ENCODE measurements around the gene ABHD16B. TPM values are rescaled to one million over a fixed set of nuclear protein-coding genes. Genes with fewer than 3 reads are reported as not detected.

ABHD16B gene
- total RNA-seq, 2 donors from 2014 or later: not detected

DNA sequence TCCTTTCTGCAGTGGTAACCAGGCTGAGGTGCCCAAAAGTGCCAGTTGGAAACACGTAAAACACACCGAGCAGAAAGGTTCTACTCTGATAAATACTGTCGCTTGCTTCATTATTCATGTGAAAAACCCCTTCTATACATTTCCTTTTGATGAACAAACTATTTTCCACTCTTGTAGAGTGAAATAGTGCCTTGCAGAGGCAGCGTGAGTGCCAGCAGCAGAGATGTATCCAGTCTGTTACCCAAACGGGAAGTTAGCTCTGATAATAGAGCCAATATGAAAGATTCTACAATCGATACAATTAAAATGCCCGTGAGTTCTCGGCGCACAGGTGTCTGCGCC lies 31.7 kb upstream of the ABHD16B start:
- peak; percentile 36 for ATAC-seq
- peak overlapping the region; percentile 96 for H3K4me3 Mint-ChIP-seq
- H3K36me3 Mint-ChIP-seq (ENCODE audit: low read depth): peaks cover 5% of the 10 kb centered on the region
- H3K9me3 ChIP-seq (ENCODE audit: control insufficient read depth, low read length, poor library complexity, severe bottlenecking): no peaks in the 10 kb centered on the region
- peaks cover 8% of the 10 kb centered on the region for H3K4me1 Mint-ChIP-seq
- peaks cover 49% of the 10 kb centered on the region for H3K27me3 Mint-ChIP-seq
- H3K27ac Mint-ChIP-seq: peak overlapping the region; percentile 39
- no peak for DNase-seq

DNA sequence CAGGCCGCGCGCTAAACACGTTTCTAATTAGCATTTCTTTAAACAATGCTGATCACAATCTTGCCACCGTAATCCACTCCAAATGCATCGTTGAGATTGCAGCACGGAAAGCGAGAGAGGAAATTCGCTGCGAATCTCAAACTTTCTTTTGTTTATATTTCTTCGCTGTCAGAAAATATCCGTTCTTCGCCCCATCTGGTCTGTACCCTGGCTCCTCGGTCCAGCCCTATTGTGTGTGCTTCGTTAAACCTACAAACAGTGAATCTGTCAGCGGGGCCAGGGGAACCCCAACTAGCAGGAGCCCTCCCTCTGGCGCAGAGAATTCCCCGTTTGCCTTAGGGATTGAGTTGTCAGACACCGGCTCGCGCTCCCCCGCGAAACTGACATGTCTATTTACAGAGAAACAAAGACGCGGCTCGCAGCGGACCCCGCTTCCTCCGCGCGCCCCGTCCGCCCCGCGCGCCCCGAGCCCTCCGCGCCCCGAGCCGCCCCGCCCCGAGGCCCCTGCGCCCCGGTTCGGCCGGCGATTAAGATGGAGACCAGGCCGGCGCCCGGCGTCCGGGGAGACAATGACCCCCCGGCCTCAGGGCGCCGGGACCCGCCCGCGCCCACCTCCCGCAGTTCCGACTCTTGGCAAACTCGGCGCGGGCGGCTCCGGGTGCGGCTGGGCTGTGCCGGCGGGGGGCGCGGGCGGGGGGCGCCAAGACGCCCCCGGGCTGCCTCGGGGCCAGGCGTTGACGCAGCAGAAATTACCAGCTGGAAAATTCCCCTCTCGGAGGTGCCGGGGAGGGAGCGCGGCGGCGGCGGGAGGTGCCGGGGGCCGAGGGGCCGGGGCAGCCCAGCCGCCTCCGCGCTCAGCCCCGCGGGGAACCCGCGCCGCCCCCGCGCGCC lies 31.1 kb upstream of the ABHD16B start:
- DNase-seq: no peak
- ATAC-seq: peak; percentile 38
- H3K27me3 Mint-ChIP-seq: peaks cover 49% of the 10 kb centered on the region
- peaks cover 5% of the 10 kb centered on the region for H3K36me3 Mint-ChIP-seq (ENCODE audit: low read depth)
- peak overlapping the region; percentile 39 for H3K27ac Mint-ChIP-seq
- peaks cover 8% of the 10 kb centered on the region for H3K4me1 Mint-ChIP-seq
- H3K4me3 Mint-ChIP-seq: peak overlapping the region; percentile 96
- H3K9me3 ChIP-seq (ENCODE audit: control insufficient read depth, low read length, poor library complexity, severe bottlenecking): no peaks in the 10 kb centered on the region

DNA sequence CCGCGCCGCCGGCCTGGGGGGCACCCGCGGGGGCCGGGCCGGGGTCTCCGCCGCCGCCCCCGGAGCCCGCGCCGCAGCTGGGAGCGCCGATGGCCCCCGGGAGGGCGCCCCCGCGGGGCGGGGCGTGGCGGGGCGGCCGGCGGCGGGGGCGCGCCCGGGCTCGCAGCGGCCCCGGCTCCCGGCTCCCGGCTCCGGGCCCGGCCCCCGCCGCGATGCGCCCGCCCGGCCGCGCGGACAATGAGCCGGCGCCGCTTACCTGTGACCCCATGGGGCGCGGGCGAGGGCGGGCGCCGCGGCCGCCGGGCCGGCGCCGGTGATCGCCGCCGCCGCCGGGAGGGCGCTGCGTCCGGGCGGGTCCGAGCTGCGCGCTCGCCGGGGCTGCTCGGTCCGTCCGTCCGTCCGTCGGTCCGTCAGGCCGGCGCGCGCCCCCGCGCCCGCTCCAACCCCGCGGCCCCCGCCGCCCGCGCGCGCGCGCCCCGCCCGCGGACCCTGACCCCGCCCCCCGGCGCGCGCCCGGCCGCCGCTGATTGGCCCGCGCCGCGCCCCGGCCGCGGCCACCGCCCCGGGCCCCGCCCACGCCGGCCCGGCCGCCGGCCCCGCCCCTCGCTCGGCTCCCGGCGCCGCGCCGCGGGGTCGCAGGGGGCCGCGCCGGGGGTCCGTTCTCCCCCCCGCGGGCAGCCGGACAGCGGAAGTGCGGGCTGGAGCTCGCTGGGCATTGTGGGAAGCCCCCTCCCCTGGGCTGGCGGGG lies 30.3 kb upstream of the ABHD16B start, which contains the start of gene ZBTB46:
ZBTB46 (minus strand) TSS at position 424 of the 748 bp plus-strand sequence. CDS start 40,507 bp downstream, outside the sequence.
- H3K27ac Mint-ChIP-seq: peak within 1 kb of the TSS; percentile 39
- ATAC-seq: peak; percentile 57

DNA sequence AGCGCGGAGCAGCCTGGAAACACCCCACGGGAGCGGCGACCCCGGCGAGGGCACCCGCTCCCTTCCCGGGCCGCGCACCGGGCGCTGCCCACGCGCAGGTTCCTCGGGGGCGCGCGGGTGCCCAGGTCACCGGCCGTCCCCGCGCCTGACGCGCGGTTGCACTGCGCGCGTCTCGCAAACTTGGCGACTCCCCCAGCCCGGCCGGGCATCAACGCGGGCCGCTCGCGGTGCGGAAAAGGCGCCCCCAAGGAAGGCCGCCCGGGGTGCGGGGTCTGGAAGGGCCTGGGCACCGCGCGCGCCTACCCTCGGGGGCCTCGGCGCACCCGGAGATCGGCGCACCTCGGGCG lies 29.7 kb upstream of the ABHD16B start:
- Mint-ChIP-seq H3K4me3 (no peak overlapping the region), H3K27me3 (peaks cover 37% of the 10 kb centered on the region), H3K4me1 (peaks cover 8% of the 10 kb centered on the region), H3K27ac (no peak overlapping the region), H3K36me3 (ENCODE audit: low read depth) (peaks cover 5% of the 10 kb centered on the region)
- no peaks in the 10 kb centered on the region for H3K9me3 ChIP-seq (ENCODE audit: control insufficient read depth, low read length, poor library complexity, severe bottlenecking)
- ATAC-seq (peak; percentile 10), DNase-seq (no peak)

More for the DNA sequence above, 30.3 kb upstream of the ABHD16B start, which contains the start of gene ZBTB46:
- Mint-ChIP-seq H3K4me3 (peak within 1 kb of the TSS; percentile 96), H3K4me1 (peaks cover 8% of the 10 kb centered on the region), H3K27me3 (peaks cover 41% of the 10 kb centered on the region), H3K36me3 (ENCODE audit: low read depth) (peaks cover 5% of the 10 kb centered on the region)
- no peak for DNase-seq
- no peaks in the 10 kb centered on the region for H3K9me3 ChIP-seq (ENCODE audit: control insufficient read depth, low read length, poor library complexity, severe bottlenecking)

DNA sequence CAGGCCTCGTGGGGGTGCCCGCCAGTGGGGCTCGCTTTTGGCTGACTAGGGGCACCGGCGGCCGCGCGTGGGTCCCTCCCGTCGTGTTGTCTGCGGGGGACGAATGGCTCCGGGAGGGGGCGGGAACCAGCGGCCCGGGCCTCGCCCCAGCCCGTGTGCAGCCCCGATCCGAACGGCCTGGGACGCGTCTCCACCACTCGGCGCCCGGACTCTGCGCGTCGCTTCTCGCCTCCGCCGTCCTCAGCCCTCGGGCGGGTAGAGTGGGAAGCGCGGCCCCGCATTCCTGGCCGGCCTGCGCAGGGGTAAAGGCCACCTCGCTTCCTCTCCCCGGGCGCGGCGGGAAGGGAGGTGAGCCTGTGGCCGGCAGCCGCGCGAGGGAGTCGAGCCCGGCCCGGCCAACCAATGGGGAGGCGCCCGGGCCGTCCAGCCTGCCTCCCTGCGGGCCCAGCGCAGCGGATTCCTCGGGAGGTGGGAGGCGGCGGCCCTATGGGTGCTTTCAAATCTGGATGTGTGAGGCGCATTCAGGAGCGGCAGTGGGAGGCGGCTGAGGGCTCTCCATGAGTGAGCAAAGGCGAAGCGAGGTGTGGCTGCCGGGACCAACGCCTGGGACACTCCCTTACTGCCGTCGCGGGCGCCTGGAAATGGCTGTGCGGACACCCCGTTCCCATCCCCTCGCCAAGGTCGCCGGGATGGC lies 29.2 kb upstream of the ABHD16B start:
- Mint-ChIP-seq H3K27me3 (peaks cover 34% of the 10 kb centered on the region), H3K27ac (no peak overlapping the region), H3K4me1 (peaks cover 8% of the 10 kb centered on the region), H3K36me3 (ENCODE audit: low read depth) (peaks cover 5% of the 10 kb centered on the region), H3K4me3 (peak overlapping the region; percentile 60)
- no peaks in the 10 kb centered on the region for H3K9me3 ChIP-seq (ENCODE audit: control insufficient read depth, low read length, poor library complexity, severe bottlenecking)
- ATAC-seq: peak; percentile 39
- DNase-seq: no peak

DNA sequence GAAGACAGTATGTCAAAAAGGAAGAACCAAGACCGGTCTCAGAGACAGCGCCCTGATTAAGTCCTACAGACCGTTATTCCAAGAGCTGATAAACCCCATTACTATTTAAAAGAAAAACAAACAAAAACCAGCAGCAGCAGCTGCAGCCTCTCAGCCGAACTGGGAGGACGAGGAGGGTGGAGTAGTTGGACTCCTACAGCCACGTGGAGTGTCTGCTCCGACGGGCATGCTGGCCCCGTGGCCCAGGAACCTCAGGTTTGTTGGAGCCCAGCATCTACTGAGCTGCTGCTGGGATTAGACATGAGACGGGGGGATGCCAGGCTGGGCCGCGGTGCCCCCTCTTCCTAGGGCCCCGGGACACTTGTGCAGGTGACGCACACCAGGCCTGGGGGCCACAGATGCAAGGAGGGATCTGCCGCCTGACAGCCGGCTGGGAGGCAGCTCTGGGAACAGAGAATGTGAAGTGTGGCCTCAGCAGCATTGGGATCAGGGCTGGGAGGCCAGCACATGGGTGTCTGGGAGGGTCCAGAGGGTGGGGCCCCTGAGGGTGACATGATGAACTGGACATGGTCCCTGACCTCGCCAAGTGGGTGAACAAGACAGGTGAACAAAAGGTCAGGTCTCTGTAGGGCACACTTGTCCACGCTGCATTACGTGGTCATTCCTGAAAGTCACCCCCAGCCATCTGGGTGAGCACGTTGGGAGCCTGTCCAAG lies 27.4 kb upstream of the ABHD16B start:
- H3K4me3 Mint-ChIP-seq: peak overlapping the region; percentile 33
- H3K36me3 Mint-ChIP-seq (ENCODE audit: low read depth): peaks cover 5% of the 10 kb centered on the region
- ATAC-seq (no peak), DNase-seq (no peak)
- no peaks in the 10 kb centered on the region for H3K9me3 ChIP-seq (ENCODE audit: control insufficient read depth, low read length, poor library complexity, severe bottlenecking)
- H3K4me1 Mint-ChIP-seq: peaks cover 8% of the 10 kb centered on the region
- peaks cover 29% of the 10 kb centered on the region for H3K27me3 Mint-ChIP-seq
- H3K27ac Mint-ChIP-seq: peak overlapping the region; percentile 9

DNA sequence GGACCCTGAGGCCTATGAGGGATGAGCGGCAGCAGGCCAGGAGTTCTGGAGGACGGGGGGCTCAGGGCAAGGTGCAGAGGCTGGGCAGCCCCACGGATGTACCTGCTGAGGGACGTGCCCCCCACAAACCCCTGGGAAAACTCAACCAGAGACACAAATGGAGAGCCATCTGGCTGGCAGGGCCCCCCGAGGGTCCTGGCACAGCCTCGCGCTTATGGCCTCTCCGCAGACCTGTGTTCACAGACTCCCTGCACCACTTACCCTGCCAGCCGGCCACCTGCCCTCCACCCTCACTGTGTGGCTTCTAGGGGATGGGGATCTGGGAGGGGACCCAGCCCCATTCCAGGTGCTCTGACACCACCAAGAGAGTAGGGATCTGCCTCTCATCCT lies 26.8 kb upstream of the ABHD16B start:
- H3K9me3 ChIP-seq (ENCODE audit: control insufficient read depth, low read length, poor library complexity, severe bottlenecking): no peaks in the 10 kb centered on the region
- H3K27ac Mint-ChIP-seq: no peak overlapping the region
- DNase-seq (no peak), ATAC-seq (no peak)
- no peak overlapping the region for H3K4me3 Mint-ChIP-seq
- H3K27me3 Mint-ChIP-seq: peaks cover 24% of the 10 kb centered on the region
- peaks cover 7% of the 10 kb centered on the region for H3K4me1 Mint-ChIP-seq
- H3K36me3 Mint-ChIP-seq (ENCODE audit: low read depth): peaks cover 5% of the 10 kb centered on the region

DNA sequence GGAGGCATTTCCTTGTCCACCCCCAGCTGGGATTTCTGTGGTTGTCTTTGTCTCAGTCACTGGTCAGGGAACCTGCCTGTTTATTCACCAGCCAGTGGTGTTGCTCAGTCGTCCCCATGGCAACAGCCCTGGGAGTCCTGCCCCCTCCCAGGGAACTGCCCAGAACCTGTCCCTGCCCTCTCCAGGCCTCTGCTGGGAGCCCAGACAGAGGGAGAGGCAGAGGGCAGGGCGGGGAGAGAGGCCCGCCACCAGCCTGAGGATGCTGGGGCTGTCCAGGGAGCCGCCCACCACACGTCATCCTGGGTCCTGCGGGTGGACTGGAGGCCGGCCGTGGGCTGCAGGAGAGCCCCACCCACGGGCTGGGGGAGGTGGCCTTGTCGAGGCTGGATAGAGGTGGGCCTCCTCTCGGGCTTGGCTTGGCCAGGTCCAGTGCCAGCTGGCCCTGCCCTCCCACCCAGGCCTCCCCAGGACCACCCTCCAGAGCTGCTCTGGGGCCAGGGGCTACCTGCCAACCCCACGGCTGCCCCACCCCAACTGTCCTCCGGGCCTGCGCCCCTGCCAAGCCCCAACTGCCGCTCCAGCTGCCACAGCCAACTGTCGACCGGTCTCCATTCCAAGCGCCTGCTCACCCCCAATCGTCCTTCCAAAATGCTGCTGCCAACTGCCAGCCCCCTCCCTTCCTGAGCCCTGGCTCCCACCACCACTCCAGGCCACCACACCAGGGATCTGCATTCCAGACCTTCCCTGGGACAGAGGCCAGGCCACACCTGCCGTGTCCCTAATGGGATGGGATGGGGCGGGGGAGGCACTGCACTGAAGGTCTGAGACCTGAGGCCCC lies 26.1 kb upstream of the ABHD16B start:
- Mint-ChIP-seq H3K27ac (no peak overlapping the region), H3K36me3 (ENCODE audit: low read depth) (no peaks in the 10 kb centered on the region), H3K27me3 (peaks cover 18% of the 10 kb centered on the region), H3K4me1 (peaks cover under 1% of the 10 kb centered on the region), H3K4me3 (no peak overlapping the region)
- DNase-seq: no peak
- no peaks in the 10 kb centered on the region for H3K9me3 ChIP-seq (ENCODE audit: control insufficient read depth, low read length, poor library complexity, severe bottlenecking)
- no peak for ATAC-seq

DNA sequence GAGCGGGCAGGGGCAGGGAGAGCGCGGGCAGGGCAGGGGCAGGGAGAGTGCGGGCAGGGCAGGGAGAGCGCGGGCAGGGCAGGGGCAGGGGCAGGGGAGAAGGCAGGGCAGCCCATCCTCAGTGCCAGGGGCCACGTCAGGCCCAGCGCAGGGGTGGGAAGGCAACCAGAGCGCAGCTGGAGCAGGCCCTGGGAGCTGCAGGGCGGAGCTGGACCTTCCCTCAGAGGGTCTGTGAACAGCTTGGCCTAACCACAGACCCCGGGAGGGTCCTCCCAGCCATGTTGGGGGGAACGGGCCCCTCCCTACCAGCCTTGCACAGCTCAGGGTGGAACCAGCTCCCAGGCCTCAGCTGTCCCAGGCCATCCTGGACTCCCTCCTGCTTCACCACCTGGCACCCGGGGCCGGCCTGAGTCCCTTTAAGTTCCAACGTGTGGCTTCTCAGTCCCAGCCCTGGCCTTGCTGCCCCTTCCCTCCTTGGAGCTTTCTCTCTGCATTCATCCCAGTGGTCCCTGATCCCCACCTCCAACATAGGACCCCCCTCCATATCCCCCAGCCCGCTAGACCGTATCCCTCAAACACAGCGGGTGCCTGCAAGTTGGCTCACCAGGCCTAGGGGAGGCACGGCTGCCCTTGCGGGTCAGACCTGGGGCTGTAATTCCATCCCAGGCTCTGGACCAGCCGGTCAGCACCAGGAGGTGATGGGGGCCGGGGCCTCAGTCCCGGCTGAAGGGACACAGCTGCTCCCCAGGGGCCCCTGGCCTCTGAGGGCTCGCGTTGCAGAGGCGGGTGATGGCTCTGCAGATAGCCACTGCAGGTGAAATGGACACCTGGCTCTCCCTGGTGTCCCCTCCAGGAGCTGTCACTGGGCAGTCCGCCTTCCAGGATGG lies 24.6 kb upstream of the ABHD16B start:
- no peak for DNase-seq
- H3K9me3 ChIP-seq (ENCODE audit: control insufficient read depth, low read length, poor library complexity, severe bottlenecking): no peaks in the 10 kb centered on the region
- no peaks in the 10 kb centered on the region for H3K36me3 Mint-ChIP-seq (ENCODE audit: low read depth)
- H3K4me1 Mint-ChIP-seq: peaks cover 2% of the 10 kb centered on the region
- no peak for ATAC-seq
- H3K27ac Mint-ChIP-seq: no peak overlapping the region
- no peak overlapping the region for H3K4me3 Mint-ChIP-seq
- peaks cover 22% of the 10 kb centered on the region for H3K27me3 Mint-ChIP-seq

DNA sequence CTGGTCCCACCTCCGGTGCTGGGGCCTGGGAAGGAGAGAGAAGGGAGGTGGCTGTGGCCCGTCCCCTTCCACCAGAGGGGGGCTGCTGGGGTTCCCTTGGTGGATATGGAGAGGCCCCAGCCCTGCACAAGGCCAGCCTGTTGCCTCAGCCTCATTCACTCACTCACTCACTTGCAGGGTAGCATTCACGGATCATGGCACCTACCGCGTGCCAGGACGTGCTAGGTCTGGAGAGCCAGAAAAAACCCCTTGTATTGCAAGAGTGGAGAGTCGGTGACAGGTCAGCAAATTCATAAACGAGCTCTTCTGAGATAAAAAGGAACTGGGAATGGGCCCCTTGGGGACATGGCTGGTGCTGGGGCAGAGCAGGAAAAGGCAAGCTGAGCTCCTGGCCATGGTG lies 23.8 kb upstream of the ABHD16B start:
- Mint-ChIP-seq H3K4me1 (peaks cover 6% of the 10 kb centered on the region), H3K27ac (peak overlapping the region; percentile 75), H3K27me3 (peaks cover 29% of the 10 kb centered on the region), H3K4me3 (no peak overlapping the region), H3K36me3 (ENCODE audit: low read depth) (no peaks in the 10 kb centered on the region)
- no peaks in the 10 kb centered on the region for H3K9me3 ChIP-seq (ENCODE audit: control insufficient read depth, low read length, poor library complexity, severe bottlenecking)
- ATAC-seq (no peak), DNase-seq (no peak)

DNA sequence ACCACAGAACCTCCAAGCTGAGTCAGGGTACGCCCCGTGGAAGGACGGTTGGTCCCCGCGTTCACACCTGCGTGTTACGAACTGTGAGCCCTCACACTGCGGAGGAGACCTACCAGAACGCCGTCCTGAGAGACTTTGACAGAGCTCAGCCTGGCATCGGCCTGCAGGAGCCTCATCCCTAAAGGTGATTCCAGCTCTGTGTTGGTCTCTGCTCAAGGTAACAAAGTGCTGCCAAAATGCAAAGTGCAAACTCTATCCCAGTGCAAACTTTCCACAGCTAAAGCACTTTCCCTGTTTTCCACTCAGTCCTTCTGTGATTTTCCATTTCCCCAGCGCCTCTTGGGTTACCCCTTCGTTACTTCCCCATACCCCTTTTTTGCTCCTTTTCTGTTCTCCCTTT lies 21.7 kb upstream of the ABHD16B start:
- DNase-seq (no peak), ATAC-seq (no peak)
- H3K4me1 Mint-ChIP-seq: peaks cover 20% of the 10 kb centered on the region
- H3K27ac Mint-ChIP-seq: no peak overlapping the region
- peaks cover 37% of the 10 kb centered on the region for H3K27me3 Mint-ChIP-seq
- no peaks in the 10 kb centered on the region for H3K36me3 Mint-ChIP-seq (ENCODE audit: low read depth)
- H3K4me3 Mint-ChIP-seq: no peak overlapping the region
- H3K9me3 ChIP-seq (ENCODE audit: control insufficient read depth, low read length, poor library complexity, severe bottlenecking): no peaks in the 10 kb centered on the region
